Spleen (tissue), 11 donors: ENCODE measurements around the gene WSCD2. TPM values are rescaled to one million over a fixed set of nuclear protein-coding genes. Genes with fewer than 3 reads are reported as not detected.

Experiments
- DNase-seq: peaks from one replicate; pipeline ENCODE4 v3.0.0-alpha.2; 2020
- H3K27ac ChIP-seq, 8 donors: fragments of 200-600 bp; sonication (generic) in 7 of 8; 1 replicate in 4 of 8; 2 replicates in 4 of 8; pipeline versions ENCODE4 v1.5.0 to v1.8.0; 2016 to 2021; ENCODE audit warnings: inconsistent platforms in 4 of 8, mild to moderate bottlenecking in 4 of 8, moderate library complexity in 1 of 8
- H3K27me3 ChIP-seq, 7 donors: fragments of 200-600 bp; sonication (generic) in 6 of 7; replicated peaks in 1 of 7; 1 replicate in 4 of 7; 2 replicates in 3 of 7; pipeline versions ENCODE4 v1.5.0 to v1.8.0; 2016 to 2021; ENCODE audit warnings: inconsistent platforms in 3 of 7, mild to moderate bottlenecking in 1 of 7
- H3K36me3 ChIP-seq, 6 donors: fragments of 200-600 bp; sonication (generic) in 5 of 6; 1 replicate in 4 of 6; 2 replicates in 2 of 6; pipeline versions ENCODE4 v1.5.0 to v1.8.0; 2016 to 2021; ENCODE audit warnings: inconsistent platforms in 2 of 6
- H3K4me1 ChIP-seq, 6 donors: fragments of 200-600 bp; sonication (generic) in 5 of 6; 1 replicate in 3 of 6; 2 replicates in 3 of 6; pipeline versions ENCODE4 v1.5.0 to v1.8.0; 2016 to 2021; ENCODE audit warnings: inconsistent platforms in 3 of 6
- H3K4me3 ChIP-seq, 8 donors: fragments of 200-600 bp; sonication (generic) in 7 of 8; 1 replicate in 4 of 8; 2 replicates in 4 of 8; pipeline versions ENCODE4 v1.5.0 to v1.8.0; 2016 to 2021; ENCODE audit warnings: inconsistent platforms in 4 of 8, mild to moderate bottlenecking in 4 of 8, moderate library complexity in 2 of 8
- H3K9me3 ChIP-seq, 8 donors: fragments of 200-600 bp; sonication (generic) in 7 of 8; 1 replicate in 4 of 8; 2 replicates in 4 of 8; pipeline versions ENCODE4 v1.5.0 to v1.8.0; 2016 to 2021; ENCODE audit warnings: inconsistent platforms in 4 of 8
- POLR2A ChIP-seq, 3 donors: fragments of 450-650 bp; IDR thresholded peaks; one replicate each; pipeline ENCODE4 v1.5.1; 2017; ENCODE audit warnings: antibody characterized with exemption in 3 of 3, mild to moderate bottlenecking in 1 of 3
- POLR2AphosphoS5 ChIP-seq, 3 donors: sonication (generic); formaldehyde crosslinking; IDR thresholded peaks; one replicate each; pipeline ENCODE4 v1.5.1; 2017; ENCODE audit warnings: antibody characterized with exemption in 3 of 3
- WGBS, 5 donors: extraction: QIAGEN DNeasy Blood & Tissue Kit in 3 of 5; methylation state at CpG; one replicate each; pipeline versions ENCODE4 v1.1.5 to v1.1.7; 2013 to 2018; 5-methylcytosine and 5-hydroxymethylcytosine counted together
- intact Hi-C: fragments of 100-400 bp; cut with DNase I; formaldehyde crosslinking; loops from one replicate; pipeline ENCODE4 v1.15.0; 2023; ENCODE audit warnings: low total_unique reads
- polyA plus RNA-seq, 3 donors: library from polyadenylated mRNA; stranded (reverse); fragments of 200-250 nt; gene quantifications; one replicate each; pipeline ENCODE4 v1.2.1, GENCODE V29; 2013
- total RNA-seq, 7 donors: library from RNA; depleted of rRNA in 3 of 7; stranded (reverse); fragments of >200 nt in 3 of 7; fragmentation: NEBNext Ultra II Directional in 4 of 7; extraction: Animal tissue kit (Norgen Biotek cat#: 25700) in 4 of 7; gene quantifications; one replicate each; pipeline versions ENCODE4 v1.1.0 to v1.2.1, GENCODE V29; 2016 to 2021
- TF ChIP-seq, protein P1 (sequence below), 11 experiments: fragments of 200-600 bp in 7 of 11; fragments of 450-650 bp in 4 of 11; sonication (generic) in 4 of 11; IDR thresholded peaks in 8 of 11; conservative IDR thresholded peaks in 3 of 11; 1 replicate in 7 of 11; 2 replicates in 4 of 11; pipeline versions ENCODE4 v1.4.0 to v1.8.0; 2016 to 2021; ENCODE audit warnings: antibody characterized with exemption in 11 of 11, inconsistent platforms in 4 of 11, mild to moderate bottlenecking in 1 of 11
- donor health status: healthy with polysubstance abuse.
- donor health status: DM: no; HTN: no; CAD: no; lungs with moderate emphysema.
- donor health status: DM: no; HTN: no; CAD: no.
- donor health status: Bipolar disorder and iron deficiency.
- donor health status: healthy.
- donor health status: DM: no; HTN: no; CAD: no.
- donor health status: DM: yes; HTN: yes; CAD: no.

Gene WSCD2
- total and polyA plus RNA-seq, 10 donors, result 0.09 to 0.60 (median 0.23) TPM; not detected in 1

DNA sequence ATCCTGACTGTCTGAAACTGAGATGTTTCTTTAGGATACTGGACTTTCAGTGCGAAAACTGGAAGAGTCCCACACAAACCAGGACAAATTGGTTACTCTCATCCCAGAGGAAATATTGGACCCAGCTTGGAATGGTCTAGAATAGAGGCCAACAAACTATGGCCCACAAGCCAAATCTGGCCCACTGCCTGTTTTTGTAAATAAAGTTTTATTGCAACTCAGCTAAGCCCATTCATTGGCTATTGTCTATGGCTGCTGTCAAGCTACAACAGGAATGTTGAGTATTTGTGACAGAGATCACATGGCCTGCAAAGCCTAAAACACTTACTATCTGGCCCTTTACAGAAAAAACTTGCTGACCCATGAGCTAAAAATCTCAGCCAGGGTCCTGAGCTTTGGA, 6.5 kb downstream of the WSCD2 start:
- DNase-seq, result no peak
- no peaks in the 10 kb centered on the region for H3K9me3 ChIP-seq
- H3K4me3 ChIP-seq, result no peak overlapping the region
- H3K4me1 ChIP-seq, result no peaks in the 10 kb centered on the region
- H3K27me3 ChIP-seq, result peaks cover 0 to 68% (median 5%) of the 10 kb centered on the region in 7 donors
- TF ChIP-seq POLR2A (IDR thresholded peaks at IDR 0.05) (no peak), POLR2AphosphoS5 (IDR thresholded peaks at IDR 0.05) (no peak)
- TF ChIP-seq, protein P1, sequence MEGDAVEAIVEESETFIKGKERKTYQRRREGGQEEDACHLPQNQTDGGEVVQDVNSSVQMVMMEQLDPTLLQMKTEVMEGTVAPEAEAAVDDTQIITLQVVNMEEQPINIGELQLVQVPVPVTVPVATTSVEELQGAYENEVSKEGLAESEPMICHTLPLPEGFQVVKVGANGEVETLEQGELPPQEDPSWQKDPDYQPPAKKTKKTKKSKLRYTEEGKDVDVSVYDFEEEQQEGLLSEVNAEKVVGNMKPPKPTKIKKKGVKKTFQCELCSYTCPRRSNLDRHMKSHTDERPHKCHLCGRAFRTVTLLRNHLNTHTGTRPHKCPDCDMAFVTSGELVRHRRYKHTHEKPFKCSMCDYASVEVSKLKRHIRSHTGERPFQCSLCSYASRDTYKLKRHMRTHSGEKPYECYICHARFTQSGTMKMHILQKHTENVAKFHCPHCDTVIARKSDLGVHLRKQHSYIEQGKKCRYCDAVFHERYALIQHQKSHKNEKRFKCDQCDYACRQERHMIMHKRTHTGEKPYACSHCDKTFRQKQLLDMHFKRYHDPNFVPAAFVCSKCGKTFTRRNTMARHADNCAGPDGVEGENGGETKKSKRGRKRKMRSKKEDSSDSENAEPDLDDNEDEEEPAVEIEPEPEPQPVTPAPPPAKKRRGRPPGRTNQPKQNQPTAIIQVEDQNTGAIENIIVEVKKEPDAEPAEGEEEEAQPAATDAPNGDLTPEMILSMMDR (IDR thresholded peaks at IDR 0.05 in 8 of 11, conservative IDR thresholded peaks at IDR 0.05 in 3 of 11), result no peak
- no peak overlapping the region for H3K27ac ChIP-seq
- 73 to 94% (median 86%) methylated on average over 1 of the region's 1 CpG for WGBS, 5 donors
- no peaks in the 10 kb centered on the region for H3K36me3 ChIP-seq
- intact Hi-C loops, result no loop called here

DNA sequence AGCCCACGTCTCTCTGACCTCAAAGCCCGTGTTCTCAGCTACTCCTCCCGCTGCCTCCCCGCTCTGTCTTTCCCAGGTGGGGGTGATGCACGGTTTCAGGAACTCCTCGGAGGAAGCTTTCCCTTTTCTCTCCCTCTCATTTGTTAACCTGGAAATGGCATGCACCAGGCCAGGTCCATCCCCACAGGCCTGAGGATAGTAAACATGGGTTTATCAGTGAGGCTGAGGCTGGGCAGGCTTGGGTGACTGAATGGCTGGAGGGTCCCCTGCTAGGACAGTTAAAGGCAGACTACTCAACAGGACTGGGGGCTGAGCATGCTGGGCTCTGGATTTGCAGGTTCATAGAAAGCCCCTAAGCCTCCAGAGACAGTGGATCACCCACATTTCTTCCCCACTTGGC, 7.6 kb downstream of the WSCD2 start:
- DNase-seq, result no peak
- intact Hi-C loops, result no loop called here
- H3K36me3 ChIP-seq, result no peaks in the 10 kb centered on the region
- no peak overlapping the region for H3K27ac ChIP-seq
- H3K27me3 ChIP-seq, result peaks cover 0 to 63% (median 0%) of the 10 kb centered on the region in 7 donors
- no peak overlapping the region for H3K4me3 ChIP-seq
- H3K9me3 ChIP-seq, result no peaks in the 10 kb centered on the region
- WGBS, 5 donors, result 57 to 77% (median 70%) methylated on average over 6 of the region's 6 CpGs
- no peak for TF ChIP-seq POLR2A (IDR thresholded peaks at IDR 0.05)
- TF ChIP-seq POLR2AphosphoS5 (IDR thresholded peaks at IDR 0.05), result no peak
- TF ChIP-seq, protein P1 (IDR thresholded peaks at IDR 0.05 in 8 of 11, conservative IDR thresholded peaks at IDR 0.05 in 3 of 11), result no peak
- no peaks in the 10 kb centered on the region for H3K4me1 ChIP-seq

DNA sequence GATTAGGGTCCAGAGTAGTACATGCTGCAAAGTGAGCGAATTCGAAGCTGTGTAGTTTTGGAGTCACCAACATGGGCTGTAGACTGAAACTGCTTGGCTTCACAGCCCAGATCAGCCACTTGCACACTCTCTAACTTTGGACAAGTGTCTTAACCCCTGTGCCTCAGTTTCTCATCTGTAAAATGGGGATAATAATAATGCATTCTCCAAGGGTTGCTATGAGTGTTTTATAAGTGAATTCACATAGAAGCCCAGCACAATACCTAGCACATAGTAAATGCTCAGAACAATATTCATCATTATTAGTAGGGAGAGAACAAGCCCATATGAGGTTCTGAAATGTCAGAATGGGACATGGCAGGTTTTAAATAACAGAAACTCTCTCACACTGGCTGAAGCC, 10.4 kb downstream of the WSCD2 start:
- H3K4me1 ChIP-seq, result no peaks in the 10 kb centered on the region

DNA sequence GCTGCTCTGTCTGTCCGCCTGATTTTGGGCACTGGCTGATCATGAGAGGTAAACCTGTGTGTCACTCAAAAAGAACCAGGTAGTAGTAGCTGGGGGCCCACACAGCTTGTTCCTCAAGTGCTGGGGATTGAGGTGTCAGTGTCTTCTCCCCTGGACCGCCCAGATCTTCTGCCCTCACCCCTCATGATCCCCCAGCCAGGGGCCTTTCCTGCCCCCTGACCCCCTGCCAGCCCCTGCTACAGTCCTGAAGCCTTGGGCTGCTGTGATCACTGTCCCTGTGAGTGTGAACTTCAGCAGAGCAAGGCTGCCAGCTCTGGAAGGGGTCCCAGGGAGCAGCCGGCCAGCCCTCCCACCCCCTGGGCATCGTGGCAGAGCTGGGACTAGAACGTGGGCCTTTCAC, 11.4 kb downstream of the WSCD2 start:
- H3K4me1 ChIP-seq, result no peaks in the 10 kb centered on the region
- TF ChIP-seq, protein P1 (IDR thresholded peaks at IDR 0.05 in 8 of 11, conservative IDR thresholded peaks at IDR 0.05 in 3 of 11), result no peak
- TF ChIP-seq POLR2A (IDR thresholded peaks at IDR 0.05) (no peak), POLR2AphosphoS5 (IDR thresholded peaks at IDR 0.05) (no peak)
- DNase-seq, result no peak
- no peak overlapping the region for H3K27ac ChIP-seq
- H3K36me3 ChIP-seq, result no peaks in the 10 kb centered on the region
- peaks cover 0 to 28% (median 0%) of the 10 kb centered on the region in 7 donors for H3K27me3 ChIP-seq
- intact Hi-C loops, result no loop called here
- H3K9me3 ChIP-seq, result no peaks in the 10 kb centered on the region
- no peak overlapping the region for H3K4me3 ChIP-seq
- WGBS, 5 donors, result 56 to 83% (median 76%) methylated on average over 4 to 5 of the region's 5 CpGs

More for the DNA sequence above, 10.4 kb downstream of the WSCD2 start:
- TF ChIP-seq, protein P1 (IDR thresholded peaks at IDR 0.05 in 8 of 11, conservative IDR thresholded peaks at IDR 0.05 in 3 of 11), result no peak
- no peak for TF ChIP-seq POLR2AphosphoS5 (IDR thresholded peaks at IDR 0.05)
- no peak for TF ChIP-seq POLR2A (IDR thresholded peaks at IDR 0.05)
- intact Hi-C loops, result no loop called here
- WGBS, 5 donors, result 83 to 95% (median 89%) methylated on average over 2 of the region's 2 CpGs
- peaks cover 0 to 37% (median 0%) of the 10 kb centered on the region in 7 donors for H3K27me3 ChIP-seq
- H3K4me3 ChIP-seq, result no peak overlapping the region
- no peak overlapping the region for H3K27ac ChIP-seq
- H3K9me3 ChIP-seq, result no peaks in the 10 kb centered on the region
- no peaks in the 10 kb centered on the region for H3K36me3 ChIP-seq
- no peak for DNase-seq
